GM08714 (cell line): ENCODE results near the gene TRAPPC2L.
A peak's percentile ranks its signal among the peaks of the same experiment; 100 is the strongest.

Experiments used
- H3K4me3 ChIP-seq: fragments of 200-500 bp; sonication (Bioruptor generic); 2 replicates; pipeline ENCODE4 v1.5.1; 2014; ENCODE audit warnings: mild to moderate bottlenecking, low read length, inconsistent platforms
- ZNF274 ChIP-seq: IDR thresholded peaks from 2 replicates; pipeline ENCODE4 v1.6.1; 2012; ENCODE audit warnings: mild to moderate bottlenecking, low read depth, low read length

The TRAPPC2L gene, protein sequence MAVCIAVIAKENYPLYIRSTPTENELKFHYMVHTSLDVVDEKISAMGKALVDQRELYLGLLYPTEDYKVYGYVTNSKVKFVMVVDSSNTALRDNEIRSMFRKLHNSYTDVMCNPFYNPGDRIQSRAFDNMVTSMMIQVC

DNA sequence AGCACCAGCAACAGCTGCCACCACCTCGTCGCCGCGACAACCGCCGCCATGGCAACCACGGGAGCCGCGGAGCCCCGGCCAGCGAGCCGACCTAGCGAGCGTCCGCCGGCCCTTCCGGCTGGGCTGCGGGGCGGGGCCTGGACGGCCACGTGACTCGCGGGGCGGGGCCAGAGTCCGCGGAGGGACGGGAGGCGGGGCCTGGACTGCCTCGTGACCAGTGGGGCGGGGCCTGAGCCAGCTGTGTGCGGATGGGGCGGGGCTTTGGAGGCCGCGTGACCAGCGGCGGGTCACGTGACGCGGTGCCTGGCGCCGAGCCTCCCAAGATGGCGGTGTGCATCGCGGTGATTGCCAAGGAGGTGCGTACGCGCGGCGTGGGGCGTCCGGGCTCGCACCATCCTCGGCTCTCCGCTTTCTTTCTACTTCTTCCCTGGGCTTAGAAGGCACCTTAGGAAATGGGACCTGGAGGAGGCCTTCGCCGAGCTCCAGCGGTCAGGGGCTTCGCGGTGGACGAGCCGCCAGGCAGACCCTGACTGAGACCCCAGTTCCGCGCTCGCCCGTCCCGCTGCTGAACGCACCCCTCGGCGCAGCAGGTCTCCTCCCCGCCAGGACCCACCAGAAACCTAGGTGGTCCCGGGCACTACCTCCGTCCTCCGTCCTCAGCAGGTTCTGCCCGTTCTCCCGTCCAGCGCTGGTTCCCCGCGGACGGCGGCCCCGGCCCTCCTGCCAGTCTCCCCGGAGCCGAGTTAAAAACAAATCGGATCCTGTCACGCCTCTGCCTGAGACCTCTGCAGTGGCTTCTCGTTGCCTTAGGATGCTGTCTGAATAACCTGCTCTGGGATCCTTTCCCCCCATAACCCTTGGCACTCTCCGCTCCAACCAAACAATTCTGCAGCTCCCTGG, at the start of gene TRAPPC2L, which contains the start of gene GALNS:
Gene TRAPPC2L (plus strand): TSS at position 300 of the 900 bp plus-strand sequence. CDS start 24 bp downstream, at position 324.
Gene GALNS (minus strand): TSS at position 120 of the 900 bp plus-strand sequence. CDS start 70 bp downstream, at position 50.
- peak within 1 kb of the TSS; percentile 85 for H3K4me3 ChIP-seq
- TF ChIP-seq ZNF274, result no peak

DNA sequence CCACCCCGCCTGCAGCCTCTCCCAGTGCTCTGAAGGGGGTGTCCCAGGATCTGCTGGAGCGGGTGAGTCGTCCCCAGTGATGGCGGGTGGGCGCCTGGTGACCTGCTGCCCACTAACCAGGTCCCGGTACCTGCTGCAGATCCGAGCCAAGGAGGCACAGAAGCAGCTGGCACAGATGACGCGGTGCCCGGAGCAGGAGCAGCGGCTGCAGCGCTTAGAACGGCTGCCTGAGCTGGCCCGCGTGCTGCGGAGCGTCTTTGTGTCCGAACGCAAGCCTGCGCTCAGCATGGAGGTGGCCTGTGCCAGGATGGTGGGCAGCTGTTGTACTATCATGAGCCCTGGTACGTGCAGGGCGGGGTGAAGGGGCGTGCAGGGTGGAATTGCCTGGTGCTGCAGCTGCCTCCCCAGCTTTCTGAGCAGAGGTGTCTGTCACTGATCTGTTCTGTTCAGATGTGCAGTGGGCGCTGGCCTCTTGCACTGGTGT, 49.7 kb upstream of the TRAPPC2L start:
- no peak overlapping the region for H3K4me3 ChIP-seq

DNA sequence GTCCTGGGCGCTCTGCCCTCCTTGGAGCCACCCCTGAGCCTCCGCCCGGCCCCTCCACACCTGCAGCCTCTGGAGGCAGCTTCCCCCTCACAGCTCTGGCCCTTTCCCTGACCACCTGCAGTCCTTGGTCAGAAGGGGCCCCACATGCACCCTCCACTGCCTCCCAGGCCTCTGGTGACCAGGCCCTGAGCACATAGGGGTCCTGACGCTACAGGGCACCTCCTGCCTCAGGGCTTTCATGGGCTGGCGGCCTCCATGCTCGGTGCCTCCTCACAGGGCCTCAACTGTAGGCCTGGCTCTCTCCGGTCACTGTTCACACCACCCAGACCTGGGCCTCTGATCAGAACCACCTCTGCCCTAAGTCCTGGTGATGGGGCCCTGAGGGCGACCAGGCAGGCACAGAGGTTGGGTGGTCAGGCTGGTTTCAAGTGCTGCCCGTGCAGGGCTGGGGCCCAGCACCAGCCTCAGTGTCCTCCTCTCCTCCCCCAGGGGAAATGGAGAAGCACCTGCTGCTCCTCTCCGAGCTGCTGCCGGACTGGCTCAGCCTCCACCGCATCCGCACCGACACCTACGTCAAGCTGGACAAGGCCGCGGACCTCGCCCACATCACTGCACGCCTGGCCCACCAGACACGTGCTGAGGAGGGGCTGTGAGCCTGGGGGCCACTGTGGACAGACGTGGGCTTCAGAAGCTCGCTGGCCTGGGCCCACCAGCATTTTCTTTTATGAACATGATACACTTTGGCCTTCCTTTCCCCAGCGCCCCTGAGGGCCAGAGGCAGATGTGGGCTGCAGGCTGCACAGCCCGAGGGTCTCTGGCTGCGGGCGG, 49.1 kb upstream of the TRAPPC2L start:
- H3K4me3 ChIP-seq, result no peak overlapping the region
- TF ChIP-seq ZNF274, result no peak

More for the DNA sequence above, 49.7 kb upstream of the TRAPPC2L start:
- no peak for TF ChIP-seq ZNF274

DNA sequence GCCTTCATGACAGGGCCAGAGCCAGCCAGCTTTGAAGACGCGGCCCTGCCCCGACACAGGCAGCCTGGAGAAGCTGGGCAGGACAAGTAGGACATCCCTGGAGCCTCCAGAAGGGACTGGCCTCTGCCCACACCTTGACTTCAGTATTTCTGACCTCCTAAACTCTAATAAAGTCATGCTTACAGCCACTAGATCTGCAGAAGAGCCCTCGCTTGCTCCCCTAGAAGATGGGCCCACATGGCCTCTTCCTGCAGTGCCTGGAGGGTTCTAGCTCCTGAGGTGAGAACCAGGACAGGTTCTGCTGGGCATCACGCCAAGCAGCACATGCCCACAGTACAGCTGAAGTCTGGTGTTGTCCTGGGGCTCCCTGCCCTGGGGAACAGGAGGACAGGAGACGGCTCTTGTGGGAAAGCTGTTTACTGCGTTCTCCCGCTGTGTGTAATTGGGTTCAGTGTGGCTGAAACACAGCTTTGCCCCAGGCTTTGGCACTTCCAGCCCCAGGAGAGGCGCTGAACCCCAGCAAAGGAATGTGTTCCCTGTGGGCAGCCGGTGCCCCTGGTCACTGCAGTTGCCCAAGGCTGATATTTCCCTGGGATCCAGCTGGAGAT, 47.8 kb upstream of the TRAPPC2L start:
- TF ChIP-seq ZNF274, result no peak
- H3K4me3 ChIP-seq, result no peak overlapping the region

DNA sequence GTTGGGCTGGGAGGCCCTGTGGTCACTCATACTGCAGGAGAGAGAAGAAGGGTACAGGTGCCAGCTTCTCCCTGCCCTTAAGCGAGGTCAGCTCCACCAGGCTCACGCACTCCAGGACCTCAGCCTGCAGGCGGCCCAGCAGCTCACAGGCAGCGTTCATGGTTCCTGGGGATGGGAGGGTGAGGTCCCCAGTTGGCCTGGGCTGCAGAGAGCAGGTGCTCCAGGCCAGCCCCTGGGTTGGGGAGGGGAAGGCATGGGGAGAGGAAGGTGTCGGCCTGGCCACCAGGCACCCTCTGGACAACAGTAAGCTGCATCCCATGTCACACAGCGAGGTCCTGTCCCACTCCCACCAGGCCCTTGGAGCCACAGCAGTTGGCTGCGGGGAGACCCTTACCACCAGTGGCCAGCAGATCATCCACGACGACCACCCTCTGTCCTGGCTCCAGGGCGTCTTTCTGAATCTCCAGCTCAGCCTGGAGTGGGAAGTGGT, 47.2 kb upstream of the TRAPPC2L start:
- no peak overlapping the region; the same call in 1 of the 2 replicates for H3K4me3 ChIP-seq
- no peak for TF ChIP-seq ZNF274

DNA sequence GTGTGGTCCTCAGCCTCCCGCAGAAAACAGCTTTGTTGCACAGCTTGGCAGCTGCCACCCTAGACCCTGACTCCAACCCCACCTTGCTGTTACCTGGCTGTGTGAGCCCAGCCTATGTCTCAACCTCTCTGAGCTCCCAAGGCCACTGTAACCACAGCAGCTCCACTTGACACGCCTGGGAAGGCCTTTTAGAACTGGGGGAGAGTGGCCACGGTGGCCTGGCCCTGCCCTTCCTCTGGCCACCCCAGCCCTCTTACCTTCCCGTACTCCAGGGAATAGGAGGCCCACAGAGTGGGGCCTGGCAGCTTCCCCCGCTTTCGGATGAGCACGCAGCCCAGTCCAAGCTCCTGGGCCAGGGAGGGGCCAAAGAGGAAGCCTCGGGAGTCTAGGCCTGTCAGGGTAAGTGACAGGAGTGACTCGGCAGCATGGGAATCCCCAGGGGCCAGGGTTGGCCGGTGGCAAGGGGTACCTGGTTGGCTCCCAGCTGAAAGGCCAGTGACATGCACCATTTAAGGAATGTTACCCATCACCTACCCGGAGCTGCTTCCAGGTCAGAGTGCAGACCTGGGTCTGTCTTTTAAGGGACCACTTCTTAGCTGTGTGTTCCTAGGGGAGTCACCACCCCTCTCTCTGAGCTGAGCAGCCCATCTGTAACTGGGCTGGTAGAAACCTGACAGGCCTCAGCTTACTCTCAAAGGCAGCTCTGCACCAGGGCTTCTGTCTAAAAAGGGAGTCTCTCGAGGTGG, 46.6 kb upstream of the TRAPPC2L start:
- peak overlapping the region; percentile 85 for H3K4me3 ChIP-seq
- TF ChIP-seq ZNF274, result no peak

DNA sequence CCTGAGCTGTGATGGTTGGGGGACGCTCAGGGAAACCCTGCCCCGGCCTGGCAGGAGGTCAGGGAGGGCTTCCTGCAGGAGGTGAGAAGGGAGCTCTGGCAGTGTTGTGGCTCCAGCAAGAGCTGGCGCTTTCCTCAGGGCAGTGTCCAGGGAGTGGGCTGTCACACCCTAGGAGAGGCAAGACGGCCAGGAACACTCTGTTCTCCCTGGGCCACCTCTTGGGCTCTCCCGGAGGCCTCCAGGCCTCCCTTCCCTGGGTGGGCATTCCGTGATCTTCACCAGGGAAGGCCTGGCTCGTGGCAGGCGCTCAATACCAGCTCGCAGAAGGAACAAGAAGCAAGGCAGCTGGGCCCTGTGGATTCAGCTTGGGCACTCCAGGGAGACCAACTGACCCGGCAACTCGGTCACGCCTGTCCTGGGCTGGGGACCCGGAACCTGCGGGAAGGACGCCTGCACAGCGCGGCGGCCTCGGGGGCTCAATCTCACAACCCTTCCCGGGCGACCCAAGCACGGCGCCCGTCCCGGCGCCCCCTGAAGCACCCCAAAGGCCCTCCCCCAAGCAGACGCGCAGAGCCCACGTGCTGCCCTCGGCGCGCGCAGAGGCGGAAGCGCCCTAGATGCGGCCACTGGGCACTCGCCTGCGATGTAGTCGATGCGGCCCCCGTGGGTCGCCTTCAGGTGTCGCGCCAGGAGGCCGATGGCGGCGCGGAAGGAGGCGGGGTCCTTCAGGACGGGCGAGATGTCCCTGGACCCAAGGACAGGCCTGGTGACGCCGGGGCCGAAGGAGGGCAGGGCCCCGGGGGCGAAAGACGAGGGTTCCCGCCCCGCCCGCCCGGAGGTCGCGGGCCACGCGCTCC, 45.8 kb upstream of the TRAPPC2L start:
- H3K4me3 ChIP-seq, result peak overlapping the region; percentile 85
- no peak for TF ChIP-seq ZNF274

DNA sequence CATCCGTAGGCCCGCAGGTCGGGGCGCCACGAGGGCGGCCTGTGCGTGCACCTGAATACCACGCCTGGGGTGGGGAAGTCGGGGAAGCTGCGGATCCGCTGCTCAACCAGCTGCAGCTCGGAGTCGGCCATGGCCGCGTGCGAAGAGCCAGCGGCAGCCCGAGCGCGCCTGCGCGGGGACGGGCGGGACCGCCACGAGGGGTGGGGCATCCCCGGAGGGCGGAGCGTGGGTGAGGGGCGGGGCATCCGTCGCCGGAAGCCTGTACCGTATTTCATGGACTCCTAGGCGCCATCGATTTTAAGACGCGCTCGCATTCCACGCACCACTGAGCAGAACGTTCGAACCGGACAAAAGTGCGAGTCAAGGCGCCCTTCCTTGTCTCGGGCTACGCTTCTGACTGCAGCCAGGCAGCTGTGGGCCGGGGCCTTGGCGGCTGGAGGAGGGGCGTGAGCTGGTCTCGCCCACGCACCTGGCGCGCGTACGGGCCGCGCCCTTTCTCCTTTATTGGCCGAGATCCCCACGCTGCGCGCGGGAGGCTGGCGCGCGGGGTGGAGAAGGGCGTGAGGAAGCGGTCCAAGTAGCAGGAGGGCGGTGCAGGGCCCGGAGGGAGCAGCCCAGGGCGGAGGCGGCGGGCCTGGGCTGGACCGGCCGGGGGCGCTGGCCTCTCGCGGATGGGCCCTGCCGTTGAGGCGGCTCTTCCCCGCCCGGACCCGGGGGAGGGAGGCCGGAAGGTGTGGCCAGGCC, 45.0 kb upstream of the TRAPPC2L start, which contains the start of gene APRT:
Gene APRT (minus strand): TSS at position 160 of the 744 bp plus-strand sequence. CDS start 29 bp downstream, at position 131.
- peak within 1 kb of the TSS; percentile 85 for H3K4me3 ChIP-seq
- no peak for TF ChIP-seq ZNF274

DNA sequence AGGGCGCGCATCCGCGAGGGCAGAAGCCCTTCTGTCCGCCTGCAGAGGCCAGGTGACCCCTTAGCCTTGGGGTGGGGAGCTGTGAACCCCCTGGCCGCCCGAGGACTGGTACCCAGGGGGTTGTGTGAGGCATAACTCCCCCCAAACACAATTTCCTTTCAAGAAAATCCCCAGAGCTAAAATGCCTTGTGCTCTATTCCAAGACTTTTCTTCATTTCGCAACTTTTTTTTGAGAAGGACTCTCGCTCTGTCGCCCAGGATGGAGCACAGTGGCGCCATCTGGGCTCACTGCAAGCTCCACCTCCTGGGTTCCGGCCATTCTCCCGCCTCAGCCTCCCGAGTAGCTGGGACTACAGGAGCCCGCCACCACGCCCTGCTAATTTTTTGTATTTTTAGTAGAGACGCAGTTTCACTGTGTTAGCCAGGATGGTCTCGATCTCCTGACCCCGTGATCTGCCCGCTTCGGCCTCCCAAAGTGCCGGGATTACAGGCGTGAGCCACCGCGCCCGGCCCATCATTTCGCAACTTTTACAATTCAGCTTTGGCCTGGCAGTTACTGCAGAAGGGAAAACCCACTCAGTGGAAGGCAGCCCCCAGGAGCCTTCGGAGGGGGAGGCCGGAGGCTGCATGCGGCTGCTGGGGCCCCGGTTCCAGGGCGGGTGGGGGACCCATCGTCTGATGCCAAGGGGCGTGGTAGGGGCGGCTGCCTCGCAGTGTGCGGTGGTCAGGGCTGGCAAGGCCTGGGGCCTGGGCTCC, 44.2 kb upstream of the TRAPPC2L start:
- peak overlapping the region; percentile 55; the same call in 1 of the 2 replicates for H3K4me3 ChIP-seq
- TF ChIP-seq ZNF274, result no peak

DNA sequence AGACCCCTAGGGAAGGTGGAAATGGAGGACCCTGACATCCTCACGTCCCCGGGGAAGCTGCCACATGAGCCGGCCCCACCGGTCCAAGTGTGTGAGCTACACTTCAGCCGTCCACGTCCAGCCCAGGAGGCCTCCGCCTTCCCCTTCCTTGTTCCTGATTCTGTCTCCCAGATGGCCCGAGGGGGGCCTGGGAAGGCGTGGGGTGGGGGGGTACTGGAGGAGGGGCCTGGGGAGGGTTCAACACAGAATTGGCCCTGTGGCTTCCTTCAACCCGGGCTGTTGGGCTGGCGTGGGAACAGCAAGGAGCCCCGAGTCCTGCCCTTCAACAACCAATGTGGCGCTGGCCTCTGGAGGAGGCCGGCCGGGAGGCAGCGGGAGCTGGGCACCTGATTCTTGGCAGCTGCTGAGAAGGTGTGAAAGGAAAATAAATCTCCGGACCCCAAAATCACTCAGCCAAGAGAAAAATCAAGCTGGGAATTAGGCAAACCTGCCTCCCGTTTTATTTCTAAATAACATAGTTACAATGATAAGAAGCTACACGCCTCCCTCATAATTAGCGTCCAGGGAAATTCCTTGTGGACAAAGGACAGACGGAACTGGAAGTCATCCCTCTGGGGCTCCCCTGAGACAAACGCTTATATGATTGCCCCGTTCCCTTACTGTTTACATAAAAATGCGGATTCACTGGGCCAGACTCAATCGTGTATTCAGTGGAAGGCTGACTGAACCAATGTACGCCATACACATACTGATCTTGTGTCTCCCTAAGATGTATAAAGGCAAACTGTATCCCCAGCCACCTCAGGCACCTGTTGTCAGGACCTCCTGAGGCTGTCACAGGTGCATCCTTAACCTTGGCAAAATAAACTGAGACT, 43.4 kb upstream of the TRAPPC2L start:
- TF ChIP-seq ZNF274, result no peak

More for the DNA sequence above, 43.4 kb upstream of the TRAPPC2L start:
- H3K4me3 ChIP-seq, result no peak overlapping the region
